Kasumi-1 (cell line): Measurements from ENCODE around the gene ADAMTS14.

Experiments
- DNase-seq, 2 experiments: peaks; one replicate each; lab custom pipeline; 2025; lab: John Stamatoyannopoulos, UW

The ADAMTS14 gene

DNA sequence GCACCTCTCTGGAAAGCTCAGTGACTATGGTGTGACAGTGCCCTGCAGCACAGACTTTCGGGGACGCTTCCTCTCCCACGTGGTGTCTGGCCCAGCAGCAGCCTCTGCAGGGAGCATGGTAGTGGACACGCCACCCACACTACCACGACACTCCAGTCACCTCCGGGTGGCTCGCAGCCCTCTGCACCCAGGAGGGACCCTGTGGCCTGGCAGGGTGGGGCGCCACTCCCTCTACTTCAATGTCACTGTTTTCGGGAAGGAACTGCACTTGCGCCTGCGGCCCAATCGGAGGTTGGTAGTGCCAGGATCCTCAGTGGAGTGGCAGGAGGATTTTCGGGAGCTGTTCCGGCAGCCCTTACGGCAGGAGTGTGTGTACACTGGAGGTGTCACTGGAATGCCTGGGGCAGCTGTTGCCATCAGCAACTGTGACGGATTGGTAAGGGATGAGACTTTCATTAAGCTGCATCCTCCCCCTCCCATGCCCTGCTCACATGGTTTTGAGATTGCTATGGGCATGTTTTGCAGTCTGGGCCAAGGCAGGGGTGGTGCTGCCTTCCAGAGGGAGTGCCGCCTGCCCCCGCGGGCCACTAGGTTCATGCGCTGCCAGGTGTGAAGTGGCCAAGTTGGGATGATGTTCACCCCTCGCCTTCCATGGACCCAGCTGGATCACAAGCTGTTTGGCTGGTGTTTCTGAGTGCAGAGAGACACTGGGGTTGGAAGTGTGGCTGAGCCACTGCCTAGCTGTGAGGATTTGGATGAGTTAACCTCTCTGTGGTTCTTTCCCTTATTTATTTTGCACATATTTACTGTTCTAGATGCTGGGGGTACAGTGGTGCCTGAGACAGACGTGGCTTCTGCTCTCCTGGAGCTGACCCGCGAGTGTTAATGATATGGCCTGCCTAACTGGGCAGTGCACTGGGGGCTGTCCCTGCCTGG is 2.5 kb downstream of the ADAMTS14 start:
- DNase-seq = no peak

DNA sequence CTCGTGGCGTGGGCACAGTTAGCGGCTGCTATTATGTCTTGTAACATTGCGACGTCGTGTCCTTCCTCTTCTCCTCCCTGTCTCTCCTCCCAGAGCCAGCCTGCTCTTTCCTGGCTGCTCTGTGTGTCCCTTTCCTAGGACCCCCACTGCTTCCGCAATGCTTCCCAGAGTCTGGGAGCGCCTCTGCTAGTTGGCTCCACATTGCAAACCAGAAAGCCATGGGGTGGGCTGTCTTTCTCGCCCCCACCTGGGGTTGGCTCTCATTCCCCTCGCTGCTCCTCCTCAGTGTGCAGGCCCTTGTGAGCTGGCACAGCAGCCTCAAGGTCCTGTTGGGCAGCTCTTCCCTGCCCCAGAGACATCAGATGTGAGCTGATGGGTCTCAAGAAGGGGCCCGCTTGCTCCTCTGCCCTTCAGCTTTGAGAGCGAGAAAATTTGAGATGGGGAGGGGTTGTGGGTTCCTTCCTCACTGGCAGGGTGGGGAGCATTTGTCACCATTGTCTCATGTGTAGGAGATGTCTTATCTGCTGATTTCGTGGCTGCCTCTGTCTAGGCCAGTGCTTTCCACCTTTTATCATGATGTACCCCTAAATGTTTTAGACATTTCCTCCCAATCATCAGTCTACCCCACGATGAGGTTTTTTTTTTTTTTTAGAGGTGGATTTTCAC is 3.3 kb downstream of the ADAMTS14 start:
- DNase-seq = no peak

DNA sequence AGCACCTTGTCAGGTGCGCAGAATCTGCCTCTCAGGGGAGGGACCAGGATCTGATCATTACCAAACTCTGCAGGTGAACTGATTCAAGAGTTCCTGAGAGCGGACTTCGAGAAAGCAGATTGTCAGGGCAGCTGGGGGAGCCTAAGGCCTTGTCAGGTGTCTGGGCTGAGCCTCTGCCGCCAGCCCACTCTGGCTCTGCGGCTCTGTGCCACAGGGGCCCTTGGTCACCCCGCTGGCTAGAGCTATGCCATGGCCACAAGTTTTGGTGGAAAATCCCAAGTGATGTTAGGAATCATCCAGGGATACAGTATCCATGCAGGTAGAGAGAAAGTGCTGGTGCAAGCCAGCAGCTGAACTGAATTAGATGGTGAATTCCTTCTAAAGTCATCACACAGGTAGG is 4.2 kb downstream of the ADAMTS14 start:
- no peak for DNase-seq

DNA sequence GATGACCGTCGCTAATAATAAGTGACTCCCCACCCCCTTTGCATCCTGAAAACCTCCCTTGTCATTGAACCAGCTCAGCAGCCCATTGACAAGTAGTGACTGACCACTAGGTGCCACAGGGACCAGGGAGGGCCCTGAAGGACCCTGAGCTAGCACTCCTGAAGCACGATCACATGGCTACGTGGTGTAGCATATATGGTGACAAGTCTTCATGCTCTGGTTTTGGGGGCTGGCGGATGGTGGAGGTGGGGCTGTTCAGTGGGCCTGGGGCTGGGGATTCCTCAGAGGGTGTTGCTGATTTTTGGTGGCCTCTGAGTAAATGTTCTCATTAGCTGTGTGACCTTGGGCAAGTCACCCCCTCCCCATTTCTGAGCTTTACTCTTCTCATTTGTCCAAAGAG is 4.7 kb downstream of the ADAMTS14 start:
- no peak for DNase-seq

DNA sequence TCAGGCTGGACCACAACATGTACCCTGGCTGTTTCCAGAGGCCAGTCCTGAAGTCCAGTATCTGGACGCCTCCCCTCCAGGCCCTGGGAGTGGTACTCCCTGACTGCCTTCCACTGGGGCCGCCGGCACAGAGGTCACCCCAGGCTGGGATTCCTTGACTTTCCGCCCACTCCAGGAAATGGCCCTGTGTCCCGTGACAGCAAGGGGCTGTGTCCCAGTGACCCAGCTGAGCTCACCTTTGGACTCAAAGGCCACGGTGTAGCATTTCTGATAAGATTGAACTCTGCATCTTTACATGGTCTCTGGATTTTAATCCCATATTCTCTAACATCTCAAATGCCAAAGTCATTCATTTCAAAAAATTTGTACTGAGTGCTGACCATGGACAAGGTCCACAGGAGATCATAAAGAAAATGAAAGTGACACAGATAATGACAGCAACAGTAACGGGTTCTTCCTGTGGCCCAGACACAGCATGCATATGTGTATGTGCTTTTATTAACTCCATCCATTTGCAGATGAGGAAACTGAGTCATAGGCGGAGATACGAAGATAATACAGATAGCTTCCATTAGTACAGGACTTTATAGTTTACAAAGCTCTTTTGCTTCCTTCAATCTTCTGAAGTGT is 5.4 kb downstream of the ADAMTS14 start:
- DNase-seq = no peak

GRCh38 chr10:70678250-70678635 is 5.9 kb downstream of the ADAMTS14 start:
- DNase-seq = no peak

DNA sequence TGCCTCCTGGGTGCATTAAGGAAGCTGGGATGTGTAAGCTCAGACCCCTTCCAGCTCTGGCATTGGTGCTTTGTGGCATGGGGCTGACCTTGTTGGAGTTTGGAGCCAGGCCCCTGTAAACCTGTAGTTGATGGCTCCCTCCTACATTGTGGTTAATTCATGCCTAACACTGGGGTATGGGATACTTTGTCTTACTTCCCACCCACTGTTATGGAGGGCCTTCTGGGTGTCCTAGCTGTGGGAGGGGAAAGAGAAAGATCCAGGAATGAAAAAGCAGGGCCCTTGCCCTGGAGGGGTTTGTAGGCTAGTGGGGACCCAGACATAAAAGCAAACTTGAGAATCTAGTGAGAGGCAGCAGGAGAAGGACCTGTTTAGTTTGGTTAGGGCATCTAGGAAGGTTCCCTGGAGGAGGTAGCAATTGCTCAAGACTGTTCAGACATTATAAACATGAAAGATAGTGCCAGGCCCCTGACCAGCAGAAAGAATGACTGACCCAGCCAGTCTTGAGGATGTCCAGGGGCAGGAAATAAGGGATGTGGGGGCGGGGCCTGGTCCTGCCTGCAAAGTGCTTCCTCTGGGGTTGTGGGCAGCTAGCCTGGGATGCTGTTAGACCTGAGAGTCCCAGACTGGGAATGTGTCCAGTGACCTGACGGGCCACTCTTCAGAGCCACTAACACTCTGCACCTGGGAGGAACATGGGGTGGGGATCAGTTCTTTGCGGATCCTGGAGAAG is 6.6 kb downstream of the ADAMTS14 start:
- DNase-seq = no peak

- DNase-seq = no peak
These were observed 7.2 kb downstream of the ADAMTS14 start for GRCh38 chr10:70679498-70679897.

- no peak for DNase-seq
These were observed 8.8 kb downstream of the ADAMTS14 start for GRCh38 chr10:70680899-70681730.

- DNase-seq = no peak
These were observed 9.4 kb downstream of the ADAMTS14 start for GRCh38 chr10:70681731-70682005.

GRCh38 chr10:70682920-70683600 is 10.8 kb downstream of the ADAMTS14 start:
- DNase-seq = no peak

- no peak for DNase-seq
These were observed 11.3 kb downstream of the ADAMTS14 start for GRCh38 chr10:70683601-70683934.

GRCh38 chr10:70683940-70684339 is 11.6 kb downstream of the ADAMTS14 start:
- DNase-seq = no peak

DNA sequence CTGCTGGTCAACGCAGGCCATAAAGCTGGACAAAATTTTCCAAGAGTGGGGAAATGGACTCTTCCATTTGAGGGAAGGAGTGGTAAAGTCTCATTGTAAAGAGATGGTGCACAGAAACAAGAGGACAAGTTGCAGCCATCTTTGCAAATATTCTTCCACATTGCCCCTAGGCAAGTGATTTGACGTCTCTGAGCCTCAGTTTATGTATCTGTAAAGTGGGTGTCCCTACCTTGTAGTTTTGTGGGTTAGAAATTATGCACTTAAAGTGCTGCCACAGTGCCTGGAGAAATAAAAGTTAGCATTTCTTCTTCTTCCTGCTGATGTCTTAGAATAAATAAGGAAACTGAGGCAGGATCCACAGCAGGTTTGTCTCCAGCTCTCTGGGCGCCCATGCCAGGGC is 12.1 kb downstream of the ADAMTS14 start:
- no peak for DNase-seq

GRCh38 chr10:70684839-70685454 is 12.6 kb downstream of the ADAMTS14 start:
- no peak for DNase-seq

DNA sequence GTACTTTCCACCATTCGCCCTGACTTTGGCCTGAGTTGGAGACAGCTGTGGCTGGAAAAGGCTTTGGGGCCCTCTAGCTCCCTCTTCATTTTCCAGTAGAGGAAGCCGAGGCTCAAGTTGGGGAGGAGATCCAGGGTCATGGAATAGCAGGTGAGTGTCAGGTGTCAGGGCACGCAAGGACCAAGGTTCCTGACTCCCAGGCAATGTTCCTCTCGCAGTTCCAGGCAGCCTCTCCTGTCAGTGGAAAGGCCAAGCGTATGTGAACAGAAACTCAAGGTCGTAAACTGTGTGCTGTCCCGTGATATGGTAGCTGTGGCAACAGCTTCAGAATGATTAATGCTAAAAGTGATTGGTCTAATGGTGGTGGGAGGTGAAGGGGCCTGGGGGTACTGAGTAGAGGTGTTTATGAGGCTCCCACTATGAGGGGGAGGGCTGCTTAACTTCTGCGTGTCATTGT is 13.2 kb downstream of the ADAMTS14 start:
- DNase-seq = no peak

DNA sequence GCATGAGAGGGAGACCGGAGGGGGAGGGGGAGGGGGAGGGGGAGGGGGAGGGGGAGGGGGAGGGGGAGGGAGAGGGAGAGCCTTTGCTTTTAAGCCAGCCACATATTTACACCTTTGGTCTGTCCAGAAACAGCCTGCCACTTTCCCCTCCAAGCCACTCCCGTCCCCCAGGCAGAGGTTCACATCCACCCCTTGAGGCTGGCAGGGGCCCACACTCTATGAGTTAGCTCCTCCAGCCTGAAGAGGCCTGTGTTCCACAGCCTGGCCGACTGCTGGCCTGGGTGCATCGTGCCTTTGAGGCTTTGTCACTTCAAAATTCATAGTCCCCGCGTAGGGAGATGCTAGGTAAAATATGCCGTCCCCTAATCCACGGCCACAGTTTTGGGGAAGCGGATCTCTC is 16.5 kb downstream of the ADAMTS14 start:
- DNase-seq = no peak

GRCh38 chr10:70689661-70690060 is 17.4 kb downstream of the ADAMTS14 start:
- DNase-seq = no peak

GRCh38 chr10:70690589-70690988 is 18.3 kb downstream of the ADAMTS14 start:
- no peak for DNase-seq

GRCh38 chr10:70691611-70692010 is 19.3 kb downstream of the ADAMTS14 start:
- no peak for DNase-seq
